DND-41 (cell line): Measurements from ENCODE around the gene MESD.

ENCODE experiments used
- ATAC-seq: fragments of 200-7000 bp; cut with Tn5 transposase; 3 replicates; pipeline ENCODE4 v1.9.1; 2021; ENCODE audit warnings: low read depth; ENCODE audit not compliant: insufficient read depth
- DNase-seq: peaks from one replicate; pipeline ENCODE4 v3.0.0-alpha.2; 2020
- H2AFZ ChIP-seq: 2 replicates; pipeline ENCODE4 v1.6.0; 2012; ENCODE audit warnings: low read depth, low read length
- H3K27ac ChIP-seq: 2 replicates; pipeline ENCODE4 v1.5.1; 2012; ENCODE audit warnings: low read length, inconsistent platforms
- H3K27me3 ChIP-seq: fragments of 200-600 bp; sonication (generic); 2 replicates; pipeline ENCODE4 v1.6.0; 2012; ENCODE audit warnings: low read length, mild to moderate bottlenecking, inconsistent platforms; ENCODE audit not compliant: insufficient read depth, poor library complexity
- H3K36me3 ChIP-seq: 2 replicates; pipeline ENCODE4 v1.5.1; 2012; ENCODE audit warnings: low read length, inconsistent platforms; ENCODE audit not compliant: insufficient read depth
- H3K4me1 ChIP-seq: 2 replicates; pipeline ENCODE4 v1.5.1; 2012; ENCODE audit warnings: mild to moderate bottlenecking, low read length; ENCODE audit not compliant: insufficient read depth
- H3K4me2 ChIP-seq: 2 replicates; pipeline ENCODE4 v1.6.0; 2012; ENCODE audit warnings: mild to moderate bottlenecking, moderate library complexity, low read length, inconsistent platforms; ENCODE audit not compliant: insufficient read depth
- H3K4me3 ChIP-seq, 2 experiments: fragments of 200-600 bp in 1 of 2; shearing (Covaris generic) in 1 of 2; 2 replicates each; pipeline ENCODE4 v1.5.1; 2012 to 2016; ENCODE audit warnings: inconsistent platforms in 2 of 2, low read length in 2 of 2, mild to moderate bottlenecking in 2 of 2, low read depth in 1 of 2, moderate library complexity in 1 of 2
- H3K79me2 ChIP-seq: 2 replicates; pipeline ENCODE4 v1.6.0; 2012; ENCODE audit warnings: low read length, inconsistent platforms; ENCODE audit not compliant: insufficient read depth
- H3K9ac ChIP-seq: 2 replicates; pipeline ENCODE4 v1.6.0; 2012; ENCODE audit warnings: low read depth, mild to moderate bottlenecking, inconsistent platforms, low read length, moderate library complexity
- H3K9me3 ChIP-seq: 2 replicates; pipeline ENCODE4 v1.5.1; 2012; ENCODE audit warnings: low read length, moderate library complexity, mild to moderate bottlenecking, inconsistent platforms; ENCODE audit not compliant: insufficient read depth, severe bottlenecking
- H4K20me1 ChIP-seq: 2 replicates; pipeline ENCODE4 v1.6.0; 2012; ENCODE audit warnings: low read length; ENCODE audit not compliant: insufficient read depth
- EZH2 ChIP-seq: IDR thresholded peaks from 3 replicates; pipeline ENCODE4 v1.6.1; 2012; ENCODE audit warnings: borderline replicate concordance, low read depth, mild to moderate bottlenecking, moderate library complexity, low read length, inconsistent platforms; ENCODE audit not compliant: severe bottlenecking
- TF ChIP-seq, protein P1 (sequence below): IDR thresholded peaks from 2 replicates; pipeline ENCODE4 v1.5.1; 2012; ENCODE audit warnings: borderline replicate concordance, low read length, moderate library complexity, mild to moderate bottlenecking; ENCODE audit not compliant: poor library complexity, severe bottlenecking; ENCODE audit errors: extremely low read depth

Gene MESD

GRCh38 chr15:81010086-81010485 lies 20.5 kb upstream of the MESD start:
- Histone ChIP-seq H3K4me2 (no peak overlapping the region), H4K20me1 (peaks cover 9% of the 10 kb centered on the region; the same call in 1 of the 2 replicates), H3K9me3 (no peaks in the 10 kb centered on the region), H3K79me2 (peaks cover 5% of the 10 kb centered on the region; the same call in 1 of the 2 replicates), H3K4me1 (no peaks in the 10 kb centered on the region), H3K4me3 (no peak overlapping the region), H3K9ac (no peak overlapping the region), H2AFZ (no peak overlapping the region), H3K36me3 (no peaks in the 10 kb centered on the region), H3K27me3 (no peaks in the 10 kb centered on the region), H3K27ac (no peak overlapping the region)
- ATAC-seq (no peak), DNase-seq (no peak)
- TF ChIP-seq EZH2, result no peak
- TF ChIP-seq, protein P1, sequence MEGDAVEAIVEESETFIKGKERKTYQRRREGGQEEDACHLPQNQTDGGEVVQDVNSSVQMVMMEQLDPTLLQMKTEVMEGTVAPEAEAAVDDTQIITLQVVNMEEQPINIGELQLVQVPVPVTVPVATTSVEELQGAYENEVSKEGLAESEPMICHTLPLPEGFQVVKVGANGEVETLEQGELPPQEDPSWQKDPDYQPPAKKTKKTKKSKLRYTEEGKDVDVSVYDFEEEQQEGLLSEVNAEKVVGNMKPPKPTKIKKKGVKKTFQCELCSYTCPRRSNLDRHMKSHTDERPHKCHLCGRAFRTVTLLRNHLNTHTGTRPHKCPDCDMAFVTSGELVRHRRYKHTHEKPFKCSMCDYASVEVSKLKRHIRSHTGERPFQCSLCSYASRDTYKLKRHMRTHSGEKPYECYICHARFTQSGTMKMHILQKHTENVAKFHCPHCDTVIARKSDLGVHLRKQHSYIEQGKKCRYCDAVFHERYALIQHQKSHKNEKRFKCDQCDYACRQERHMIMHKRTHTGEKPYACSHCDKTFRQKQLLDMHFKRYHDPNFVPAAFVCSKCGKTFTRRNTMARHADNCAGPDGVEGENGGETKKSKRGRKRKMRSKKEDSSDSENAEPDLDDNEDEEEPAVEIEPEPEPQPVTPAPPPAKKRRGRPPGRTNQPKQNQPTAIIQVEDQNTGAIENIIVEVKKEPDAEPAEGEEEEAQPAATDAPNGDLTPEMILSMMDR, result no peak

GRCh38 chr15:81008312-81008711 lies 18.7 kb upstream of the MESD start:
- H3K4me3 ChIP-seq, result no peak overlapping the region
- no peaks in the 10 kb centered on the region for H3K27me3 ChIP-seq
- DNase-seq (no peak), ATAC-seq (no peak)
- peaks cover 23% of the 10 kb centered on the region for H3K79me2 ChIP-seq
- no peaks in the 10 kb centered on the region for H3K9me3 ChIP-seq
- H3K4me2 ChIP-seq, result no peak overlapping the region
- TF ChIP-seq EZH2, result no peak
- TF ChIP-seq, protein P1, result no peak
- no peak overlapping the region for H3K27ac ChIP-seq
- peaks cover 19% of the 10 kb centered on the region for H4K20me1 ChIP-seq
- H3K9ac ChIP-seq, result no peak overlapping the region
- H3K4me1 ChIP-seq, result peaks cover 9% of the 10 kb centered on the region
- no peak overlapping the region for H2AFZ ChIP-seq
- H3K36me3 ChIP-seq, result peaks cover 7% of the 10 kb centered on the region

DNA sequence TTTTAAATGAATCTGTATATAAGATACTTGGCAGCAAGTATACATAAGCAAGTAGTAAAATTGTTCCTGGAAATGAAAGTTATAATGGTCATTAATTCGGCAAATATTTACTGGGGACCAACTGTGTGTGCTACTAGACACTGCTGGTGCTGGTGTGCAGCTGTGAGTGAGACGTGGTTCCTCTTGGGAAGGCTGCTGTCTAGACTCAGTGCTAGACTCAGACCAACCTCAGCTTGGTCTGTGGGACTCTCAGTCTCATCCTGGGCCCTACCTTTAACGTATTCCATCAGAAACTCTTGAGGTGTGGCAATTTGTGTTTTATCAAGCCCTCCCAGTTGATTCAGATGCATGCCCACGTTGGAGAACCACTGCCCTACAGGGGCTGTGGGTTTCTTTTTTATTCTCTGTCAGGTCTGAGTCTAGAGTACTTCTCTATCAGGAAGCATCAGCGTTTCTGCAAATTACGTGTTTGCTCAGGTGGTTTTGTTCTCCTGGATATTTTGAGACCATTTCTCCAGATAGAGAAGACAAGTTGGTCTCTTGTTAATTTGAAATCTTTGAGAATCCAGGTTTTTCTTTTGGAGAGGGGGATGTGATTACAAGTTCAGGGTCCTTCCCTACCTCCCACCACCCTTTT lies 17.9 kb upstream of the MESD start:
- Histone ChIP-seq H3K79me2 (peaks cover 30% of the 10 kb centered on the region), H3K9ac (no peak overlapping the region), H4K20me1 (peaks cover 26% of the 10 kb centered on the region), H3K27ac (no peak overlapping the region), H3K4me1 (peaks cover 17% of the 10 kb centered on the region), H3K4me3 (no peak overlapping the region), H3K9me3 (no peaks in the 10 kb centered on the region), H2AFZ (no peak overlapping the region), H3K27me3 (no peaks in the 10 kb centered on the region), H3K36me3 (peaks cover 15% of the 10 kb centered on the region), H3K4me2 (no peak overlapping the region)
- TF ChIP-seq EZH2, result no peak
- TF ChIP-seq, protein P1, result no peak
- ATAC-seq (no peak), DNase-seq (no peak)
